ENCODE measurements around the gene ARPP21. TPM values are rescaled to one million over a fixed set of nuclear protein-coding genes. Genes with fewer than 3 reads are reported as not detected.
"Not testable (repeated sequence)": the region's sequence is repeated elsewhere in the genome, so short reads cannot be mapped to it uniquely, and the experiment has no call there.

The ARPP21 gene
- 0.14 TPM in 1 of 2 replicates, not detected in the other for polyA plus RNA-seq (2014; cell fraction: cytosol; rRNA removed)
- polyA plus RNA-seq (2014; cell fraction: nucleus; rRNA removed), result 0.13 and 1.7 TPM in 2 replicates

DNA sequence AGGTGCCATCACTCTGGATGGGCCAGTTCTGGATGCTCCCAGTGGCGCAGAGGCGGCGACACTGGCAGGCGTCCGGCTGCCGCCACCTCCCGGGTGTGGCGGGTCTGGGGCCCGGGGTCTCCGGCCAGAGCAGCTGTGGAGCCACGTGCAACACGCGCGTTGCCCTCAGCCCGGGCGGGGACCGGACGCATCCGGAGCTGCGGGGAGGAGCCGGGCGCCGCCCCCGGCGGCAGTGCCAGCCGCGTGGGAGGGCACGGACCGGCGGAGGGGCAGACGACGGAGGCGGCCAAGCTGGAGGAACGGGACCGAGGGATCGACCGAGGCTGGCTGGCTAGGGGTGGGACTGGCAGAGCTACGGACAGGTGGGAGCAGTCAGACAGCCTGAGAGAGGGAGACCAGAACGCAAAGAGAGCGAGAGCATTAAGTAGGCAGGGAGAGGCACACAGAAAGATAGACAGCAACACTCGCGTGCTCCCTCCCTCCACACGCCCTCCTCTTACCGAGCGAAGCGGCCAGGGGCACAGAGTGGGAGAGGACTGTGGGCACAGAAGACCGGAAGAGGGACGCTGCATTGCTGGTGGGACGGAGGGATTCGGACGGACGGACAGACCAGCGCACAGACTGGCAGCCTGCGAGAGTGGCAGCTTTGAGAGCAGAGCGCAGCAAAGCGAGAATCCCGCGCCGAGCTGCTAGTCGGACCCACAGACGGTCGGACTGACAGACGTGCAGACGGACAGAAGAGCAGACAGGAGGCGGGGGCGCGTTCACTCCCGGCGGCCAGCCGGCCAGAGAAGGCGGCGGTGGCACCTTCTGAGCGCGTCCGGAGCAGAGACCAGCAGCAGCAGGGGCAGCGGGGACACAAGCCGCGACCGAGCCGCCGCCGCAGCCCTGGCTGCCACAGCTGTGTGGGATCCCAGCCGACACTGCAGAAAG lies at the start of gene ARPP21:
TSS of gene ARPP21 (plus strand) at position 272 of the 933 bp plus-strand sequence. CDS start 42,227 bp downstream, outside the sequence.
- DNase-seq (ENCODE audit: low spot score), result peak; percentile 50

DNA sequence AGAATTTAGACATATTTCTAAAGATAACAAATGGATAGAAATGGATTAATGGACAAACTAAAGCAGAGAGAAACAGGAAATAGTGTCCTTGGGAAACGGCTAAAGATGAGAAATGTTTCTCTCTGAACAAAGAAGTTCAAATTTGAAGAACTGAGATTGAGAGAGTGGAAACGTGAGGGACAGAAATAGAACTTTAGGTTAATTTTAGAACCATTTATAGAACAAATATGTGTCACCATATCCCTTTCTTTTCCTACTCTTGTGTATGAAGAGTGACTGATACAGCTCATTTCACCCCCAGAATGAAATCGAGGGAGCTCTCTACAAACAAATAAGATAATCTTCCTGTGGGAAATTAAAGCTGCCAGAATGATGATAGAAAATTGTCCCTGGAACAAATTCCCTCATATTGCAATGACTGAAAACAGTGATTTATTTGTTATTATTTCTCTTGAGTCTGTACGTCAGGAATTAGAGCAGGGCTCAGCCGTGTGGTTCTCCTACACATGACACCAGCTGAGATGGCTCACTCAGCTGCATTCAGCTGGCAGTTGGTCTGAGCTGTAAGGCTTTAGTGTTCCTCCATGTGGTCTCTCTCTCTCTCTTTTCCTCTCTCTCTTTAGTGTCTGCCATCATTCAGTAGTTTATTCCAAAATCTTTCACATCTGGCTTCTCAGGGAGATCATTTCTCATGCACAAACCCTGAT lies 46.6 kb upstream of the ARPP21 start:
- no peak for DNase-seq (ENCODE audit: low spot score)

DNA sequence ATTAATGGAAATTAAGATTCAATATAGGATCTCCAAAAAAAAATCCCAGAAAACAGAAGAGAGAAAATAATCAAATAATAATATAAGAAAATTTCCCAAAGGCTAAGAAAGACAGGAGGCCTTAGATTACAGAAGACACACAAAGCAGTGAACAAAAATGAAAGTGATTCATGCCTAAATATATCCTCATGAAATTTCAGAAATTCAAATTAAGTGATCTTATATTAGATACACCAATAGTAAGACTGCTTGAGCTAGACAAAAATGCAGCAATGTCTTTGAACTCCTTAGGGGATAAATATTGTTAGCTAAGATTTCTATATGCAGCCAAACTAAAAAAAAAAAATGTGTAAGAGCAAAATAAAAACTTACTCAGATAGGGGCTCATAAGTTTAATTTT lies 44.6 kb upstream of the ARPP21 start:
- DNase-seq (ENCODE audit: low spot score), result no peak

DNA sequence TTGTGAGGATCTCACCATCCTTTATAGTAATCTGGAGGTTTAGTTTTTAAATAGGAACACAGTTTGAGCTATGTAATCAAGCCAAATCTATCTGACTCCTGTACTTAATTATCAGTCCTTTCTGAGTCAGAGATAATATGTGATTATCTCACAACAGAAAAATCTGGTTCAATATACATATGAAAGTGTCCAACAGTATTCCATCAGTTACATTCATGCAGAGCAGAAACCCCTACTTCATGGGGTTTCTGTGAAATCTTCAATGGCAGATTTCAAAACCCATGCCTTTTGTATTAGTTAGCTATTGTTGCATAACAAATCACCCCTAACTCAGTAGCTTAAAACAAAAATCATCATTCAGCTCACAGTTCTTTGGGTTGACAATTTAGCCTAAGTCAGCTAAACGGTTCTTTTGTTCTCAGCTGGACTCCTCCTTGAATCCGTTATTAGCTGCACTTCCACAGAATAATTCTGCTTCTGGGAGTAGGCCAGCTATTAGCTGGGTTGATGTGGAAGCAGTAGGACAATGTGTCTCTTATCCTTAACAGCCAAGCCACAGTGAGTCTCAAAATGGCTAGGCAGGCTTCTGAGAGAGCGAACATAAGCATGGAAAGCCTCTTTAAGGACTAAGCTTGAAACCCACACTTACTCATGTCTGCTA lies 42.9 kb upstream of the ARPP21 start:
- no peak for DNase-seq (ENCODE audit: low spot score)

DNA sequence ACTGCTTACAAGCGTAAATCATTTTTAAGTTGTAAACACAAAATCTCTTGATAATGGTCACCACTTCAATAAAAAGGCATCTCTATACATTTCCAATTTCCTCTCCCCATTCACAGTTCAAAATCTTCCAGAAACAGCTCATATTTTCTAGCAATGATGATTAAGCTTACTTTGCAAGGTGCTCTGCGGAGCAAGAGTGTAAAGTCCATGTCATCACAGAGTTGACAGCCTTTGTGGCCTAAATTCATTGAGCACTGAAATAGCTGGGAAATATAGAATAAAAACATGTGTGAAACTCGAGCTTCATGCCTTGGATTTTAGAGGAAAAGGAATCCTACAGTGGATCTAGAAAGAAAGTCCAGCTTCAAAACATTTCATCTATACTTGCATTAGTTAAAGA lies 41.8 kb upstream of the ARPP21 start:
- no peak for DNase-seq (ENCODE audit: low spot score)

DNA sequence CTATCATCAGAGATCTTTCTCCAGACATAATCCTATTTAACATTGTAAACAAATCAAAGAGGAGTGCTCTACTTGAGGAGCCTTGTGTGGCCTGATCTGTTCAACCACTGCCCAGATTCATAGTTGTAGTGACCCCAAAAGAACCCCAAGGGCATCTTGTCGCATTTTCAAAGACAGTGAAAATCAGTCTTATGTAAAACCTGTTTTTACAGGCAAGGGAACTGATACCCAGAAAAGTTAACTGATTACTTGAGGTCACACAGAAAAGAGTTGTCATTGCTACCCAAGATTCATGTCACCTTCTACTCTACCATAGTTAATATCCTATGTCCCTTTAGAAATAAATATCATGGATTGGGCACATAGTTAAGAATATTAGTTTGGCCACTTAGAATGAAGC lies 40.5 kb upstream of the ARPP21 start:
- no peak for DNase-seq (ENCODE audit: low spot score)

DNA sequence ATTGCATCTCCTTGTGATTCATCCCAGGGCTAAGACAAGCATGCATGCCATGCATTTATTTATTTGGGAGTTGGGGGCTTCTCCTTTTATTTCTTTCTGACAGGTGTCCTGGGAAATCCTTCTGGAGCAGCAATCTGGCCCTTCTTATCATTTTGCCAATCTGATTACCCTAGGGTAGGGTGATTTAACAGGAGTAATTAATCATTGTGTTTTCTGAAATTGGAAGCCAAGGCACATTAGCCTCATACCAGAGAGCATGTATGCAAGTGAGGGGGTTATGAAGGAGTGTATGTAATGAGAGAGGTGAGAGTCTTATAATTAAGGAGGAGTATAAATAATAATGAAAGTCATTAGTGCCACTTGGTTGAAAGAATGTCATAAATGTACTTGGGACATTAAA lies 37.4 kb upstream of the ARPP21 start:
- DNase-seq (ENCODE audit: low spot score), result peak; percentile 16

DNA sequence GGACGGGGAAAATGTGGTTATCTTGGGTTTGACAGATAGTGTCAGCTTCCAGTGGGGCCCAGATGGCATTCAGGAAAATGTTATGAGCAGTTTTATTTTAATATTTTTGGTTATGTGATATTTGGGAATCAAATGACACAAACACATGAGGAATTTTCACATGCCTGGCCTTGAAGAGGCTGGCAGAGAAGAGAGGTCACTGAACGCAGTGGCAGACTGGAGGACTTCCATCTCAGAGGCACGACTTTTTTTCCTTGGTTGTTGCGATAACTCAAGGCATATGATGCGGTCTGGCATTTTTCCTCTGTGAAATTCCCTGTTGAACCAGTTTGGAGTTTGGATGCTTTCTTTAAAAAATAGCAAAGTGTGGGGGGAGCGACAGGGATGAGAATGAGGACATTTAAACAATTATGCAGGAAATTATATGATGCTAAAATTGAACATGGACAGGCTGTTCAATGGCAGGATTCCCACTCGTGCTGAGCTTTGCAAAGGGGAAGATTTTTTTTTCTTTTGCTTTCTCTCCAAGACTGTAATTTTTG lies 36.9 kb upstream of the ARPP21 start:
- no peak for DNase-seq (ENCODE audit: low spot score)

DNA sequence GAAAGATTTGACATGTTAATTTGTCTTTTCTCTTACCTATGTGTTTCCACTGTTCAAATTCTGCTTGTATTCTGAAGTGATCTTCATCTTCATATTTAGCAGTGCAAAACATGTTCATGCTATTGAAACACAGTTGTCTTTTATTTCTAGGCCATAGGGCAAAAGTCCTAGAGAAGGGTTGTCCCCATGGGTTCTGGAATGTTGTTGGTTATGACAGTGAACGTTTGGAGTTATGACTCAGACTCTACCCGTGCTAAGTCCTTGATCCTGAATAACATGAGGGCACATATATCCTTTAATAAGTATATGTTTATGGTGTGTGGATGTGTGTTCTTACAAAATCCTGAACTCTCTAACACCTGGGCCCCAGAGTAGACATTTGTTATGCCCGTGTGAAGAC lies 23.0 kb upstream of the ARPP21 start:
- DNase-seq (ENCODE audit: low spot score), result no peak

DNA sequence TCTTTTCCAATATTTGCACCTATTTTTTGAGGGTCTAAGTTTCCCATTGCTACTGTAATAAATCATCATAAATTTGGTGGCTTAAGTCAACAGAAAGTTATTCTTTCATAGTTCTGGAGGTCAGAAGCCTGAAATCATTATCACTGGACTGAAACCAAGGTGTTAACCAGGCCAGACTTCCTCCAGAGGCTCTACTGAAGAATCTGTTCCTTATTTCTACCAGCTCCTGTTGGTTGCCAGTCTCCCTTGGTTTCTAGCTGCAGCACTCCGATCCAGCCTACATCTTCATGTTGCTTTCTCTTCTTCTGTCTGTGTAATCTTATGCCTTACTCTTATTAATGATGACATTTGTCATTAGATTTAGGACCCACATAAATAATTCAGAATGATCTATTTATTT lies 22.0 kb upstream of the ARPP21 start:
- no peak for DNase-seq (ENCODE audit: low spot score)

DNA sequence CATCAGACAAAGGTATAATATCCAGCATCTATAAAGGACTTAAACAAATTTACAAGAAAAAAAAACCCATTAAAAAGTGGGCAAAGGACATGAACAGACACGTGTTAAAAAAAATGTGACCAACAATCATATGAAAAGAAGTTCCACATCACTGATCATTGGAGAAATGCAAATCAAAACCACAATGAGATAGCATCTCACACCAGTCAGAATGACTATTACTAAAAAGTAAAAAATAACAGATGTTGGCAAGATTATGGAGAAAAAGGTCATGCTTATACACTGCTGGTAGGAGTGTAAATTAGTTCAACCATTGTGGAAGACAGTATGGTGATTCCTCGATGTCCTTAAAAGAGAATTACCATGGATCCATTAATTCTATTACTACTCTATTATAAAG lies 19.1 kb upstream of the ARPP21 start:
- not testable (repeated sequence) for DNase-seq (ENCODE audit: low spot score)

DNA sequence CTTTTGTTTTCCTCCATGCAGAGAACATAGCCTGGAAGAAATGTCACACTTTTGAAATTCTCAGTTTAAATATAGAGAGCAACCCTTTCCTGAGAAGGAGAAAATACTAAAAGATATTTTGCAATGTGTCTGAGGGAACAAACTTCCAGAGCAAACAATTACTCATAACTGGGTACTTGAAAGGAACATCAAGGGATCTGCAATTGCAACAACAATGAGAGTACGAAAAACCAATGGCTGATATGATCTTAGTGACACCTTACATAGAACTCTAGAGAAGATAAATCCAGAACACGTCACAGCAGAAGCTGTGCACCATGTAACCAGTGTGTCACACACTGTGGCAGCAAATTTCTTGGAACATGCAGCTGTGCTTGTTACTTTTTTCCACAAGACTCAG lies 14.6 kb upstream of the ARPP21 start:
- DNase-seq (ENCODE audit: low spot score), result no peak

DNA sequence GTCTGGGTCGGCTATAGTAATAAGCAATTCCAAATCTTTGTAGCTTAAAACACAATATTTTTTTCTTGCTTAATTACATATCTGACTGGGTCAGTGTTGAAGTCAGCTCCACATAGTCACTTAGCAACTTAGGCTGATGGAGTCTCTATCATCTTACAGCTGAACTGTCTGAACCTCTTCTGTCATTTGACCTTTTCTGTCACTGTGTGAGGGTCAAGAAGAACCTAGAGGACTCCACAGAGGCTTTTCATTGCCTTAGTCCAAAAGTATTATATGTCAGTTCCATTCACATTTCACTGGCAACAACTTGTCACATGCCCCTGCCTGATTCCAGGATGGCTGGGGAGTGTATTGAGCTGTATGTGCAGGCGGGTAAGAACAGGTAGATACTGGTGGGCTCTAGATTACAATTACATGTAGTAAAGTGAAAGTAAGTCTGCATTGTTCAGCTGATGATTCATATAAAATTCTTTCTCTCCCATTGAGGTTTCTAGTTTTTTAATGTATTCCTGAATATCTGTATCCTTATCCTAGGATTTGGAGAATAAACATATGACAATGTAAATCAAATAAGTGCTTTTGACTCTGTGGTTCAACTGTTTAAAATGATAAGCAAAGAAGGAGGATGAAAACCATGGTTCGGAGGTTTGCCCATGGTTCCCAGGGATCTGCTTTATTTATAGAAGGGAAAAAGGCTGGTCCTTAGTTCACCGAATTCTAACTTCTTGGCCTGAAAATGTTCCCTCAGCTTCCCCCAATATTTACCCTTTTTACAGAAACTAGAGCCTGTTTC lies 5.8 kb upstream of the ARPP21 start:
- DNase-seq (ENCODE audit: low spot score), result no peak

DNA sequence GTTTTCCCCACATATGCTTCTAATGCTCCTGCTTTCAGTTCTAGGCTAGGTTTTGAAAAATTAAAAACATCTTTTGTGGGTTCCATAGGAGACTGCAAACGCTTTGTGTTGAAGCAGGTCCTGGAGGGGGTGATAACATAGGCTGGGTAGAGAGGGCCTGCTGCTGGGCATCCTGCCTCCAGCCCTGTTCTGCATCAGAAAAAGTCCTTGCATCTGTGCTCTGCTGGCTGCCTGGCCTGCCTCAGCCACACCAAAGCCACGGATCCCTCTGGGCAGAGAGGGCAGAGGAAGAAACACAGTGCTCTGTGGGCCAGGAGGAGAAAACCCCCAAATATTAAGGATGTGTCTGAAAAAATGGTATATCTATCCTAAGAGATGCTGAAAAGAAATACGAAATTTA lies 3.9 kb upstream of the ARPP21 start:
- no peak for DNase-seq (ENCODE audit: low spot score)

DNA sequence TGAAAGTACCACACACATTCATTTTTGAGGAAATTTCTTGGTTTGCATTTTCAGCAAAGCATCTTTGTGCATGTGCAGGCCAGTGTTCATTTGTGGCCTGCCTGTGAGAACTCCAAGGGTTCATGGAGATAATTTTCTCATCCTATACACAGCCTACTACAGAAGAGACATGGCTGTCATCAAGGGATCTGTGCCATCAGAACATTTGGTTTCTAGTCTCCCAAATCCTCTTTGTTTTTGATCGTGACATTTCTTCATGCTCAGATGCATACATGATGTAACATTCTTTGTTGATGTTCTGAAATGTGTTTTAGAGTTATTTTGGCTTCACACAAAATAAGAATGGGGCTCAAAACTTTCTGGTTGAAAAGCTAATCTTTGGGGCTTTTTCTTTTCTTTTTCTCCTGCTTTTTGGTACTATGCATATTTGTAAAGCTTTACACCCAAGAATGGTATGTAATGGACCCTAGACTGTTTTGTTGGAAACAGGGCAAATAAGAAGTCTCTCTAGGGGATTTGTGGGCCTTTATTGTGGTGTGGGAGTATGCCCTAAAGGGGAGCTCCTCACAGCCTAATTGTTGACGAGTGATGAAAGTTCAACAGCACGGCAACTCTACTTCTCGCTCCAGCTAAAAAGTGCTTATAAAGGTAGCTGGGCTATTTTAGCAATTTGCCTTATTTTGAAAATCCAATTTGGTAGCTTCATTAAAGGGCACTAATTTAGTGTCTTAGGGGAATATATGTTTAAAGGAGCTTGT lies 3.2 kb upstream of the ARPP21 start:
- DNase-seq (ENCODE audit: low spot score), result no peak

DNA sequence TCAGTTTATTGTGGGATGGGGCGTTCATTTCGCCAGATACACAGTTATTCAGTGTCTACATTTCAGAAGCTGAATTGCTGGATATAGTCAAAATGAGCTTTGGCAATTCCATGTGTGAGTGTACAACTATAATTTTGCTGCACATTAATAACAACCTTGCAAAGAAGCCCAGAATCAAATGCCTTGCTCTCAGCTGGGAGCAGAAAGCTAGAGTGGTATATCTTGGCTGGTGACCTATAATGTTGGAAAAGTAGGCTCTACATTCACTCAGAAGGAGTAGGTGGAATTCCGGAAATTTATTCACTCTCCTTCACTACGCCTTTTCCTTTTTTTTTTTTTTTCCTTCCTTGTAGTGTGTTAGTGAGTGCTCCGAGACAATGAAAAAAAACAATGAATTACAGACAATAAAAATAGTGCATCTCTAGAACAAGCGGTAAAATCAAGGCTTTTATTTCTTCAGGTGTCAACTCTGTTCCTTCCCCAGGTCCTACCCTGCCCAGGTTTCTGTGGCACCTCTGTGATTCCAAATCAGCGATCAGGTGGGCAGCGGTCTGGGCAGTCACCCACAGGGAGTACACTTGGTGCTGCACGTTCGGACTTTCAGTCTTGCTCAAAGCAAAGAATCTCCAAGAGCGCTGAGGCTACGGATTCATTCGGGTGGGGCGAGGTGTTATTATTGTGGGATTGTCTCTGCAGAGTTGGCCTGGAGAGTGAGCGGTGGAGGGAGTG lies 910 bp upstream of the ARPP21 start:
- DNase-seq (ENCODE audit: low spot score), result no peak

DNA sequence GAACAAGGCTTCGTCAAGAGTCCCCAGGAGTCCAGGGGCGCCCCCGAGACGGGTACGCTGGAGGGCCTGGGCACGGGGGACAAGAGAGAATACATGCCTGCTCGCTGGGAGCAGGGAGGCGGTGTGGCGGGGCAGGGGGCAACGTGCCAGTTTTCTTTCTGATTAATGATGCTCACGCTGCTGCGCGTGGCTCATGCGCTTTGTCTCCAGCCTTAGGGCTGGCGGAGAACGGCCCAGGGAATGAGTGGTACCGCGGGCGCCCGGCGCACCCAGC lies 408 bp upstream of the ARPP21 start:
- DNase-seq (ENCODE audit: low spot score), result no peak

DNA sequence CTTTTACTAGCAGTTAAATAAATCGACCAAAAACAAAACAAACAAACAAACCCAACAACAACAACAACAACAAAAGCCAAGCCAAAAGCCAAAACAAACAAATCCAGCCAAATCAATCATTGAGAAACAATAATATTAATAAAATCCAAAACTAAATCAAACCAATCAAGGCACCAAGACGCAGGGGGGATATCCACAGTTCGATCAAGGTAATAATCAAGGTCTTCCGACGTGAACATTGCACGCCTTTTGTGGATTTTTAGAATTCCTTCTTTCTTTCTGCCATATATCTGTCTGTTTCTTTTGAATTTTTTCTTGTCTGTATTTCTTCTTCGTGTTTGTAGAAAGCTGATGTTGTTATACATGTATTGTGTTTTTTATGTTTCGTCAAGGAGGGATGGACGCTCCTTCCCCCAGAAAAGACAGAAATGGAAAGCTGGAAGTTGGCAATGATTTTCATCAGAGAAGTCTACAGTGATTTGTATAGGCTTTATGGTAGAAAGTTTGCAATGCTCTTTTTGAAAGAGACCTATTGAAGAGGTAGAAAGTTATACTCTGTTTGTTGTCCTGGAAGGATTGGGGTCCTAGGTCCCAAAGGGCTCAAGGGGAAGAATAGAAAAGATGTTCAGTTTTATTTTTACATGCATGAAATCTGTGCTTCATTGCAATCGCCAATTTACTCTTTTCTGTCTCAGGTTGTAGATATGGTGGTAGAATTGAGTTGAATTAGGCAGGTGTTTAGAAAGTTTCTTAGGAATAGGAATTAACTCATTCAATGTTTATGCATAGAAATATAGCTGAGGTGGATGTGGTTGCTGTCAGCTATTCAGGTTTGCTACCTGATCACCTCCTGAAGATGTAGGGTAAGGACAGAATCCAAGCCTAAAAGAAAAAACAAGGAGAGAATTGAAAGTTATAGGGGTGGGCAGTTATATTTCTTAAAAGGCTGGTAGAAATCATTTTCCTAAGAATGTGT lies 1.2 kb downstream of the ARPP21 start:
- DNase-seq (ENCODE audit: low spot score), result no peak

DNA sequence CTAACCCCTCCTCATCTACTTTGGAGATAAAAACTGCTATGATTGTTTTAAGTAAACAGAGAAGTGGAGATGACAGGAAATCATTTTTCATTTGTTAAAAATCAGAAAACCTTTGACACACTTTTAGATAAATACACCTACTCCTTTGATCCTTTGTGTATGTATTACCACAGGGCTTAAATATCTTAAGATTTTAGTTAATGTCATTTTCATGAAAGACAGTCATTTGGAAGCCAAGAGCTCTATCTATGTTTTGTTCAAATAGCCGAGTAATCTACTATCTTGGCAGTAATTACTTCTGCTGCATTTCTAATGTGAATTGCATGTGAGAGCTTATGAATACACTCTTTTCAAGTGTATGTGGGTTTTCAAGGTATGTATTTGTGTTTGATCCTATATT lies 2.0 kb downstream of the ARPP21 start:
- DNase-seq (ENCODE audit: low spot score), result no peak
